Activated T-helper 9 cell treated with anti-CD3 and anti-CD28 coated beads, Interleukin-2, amount 50 U/mL, for 16 hours (primary cell): ENCODE results near the gene KIAA1328.
"Not testable (repeated sequence)": the region's sequence is repeated elsewhere in the genome, so short reads cannot be mapped to it uniquely, and the experiment has no call there.

Experiments
- DNase-seq: peaks from one replicate; pipeline ENCODE4 v3.0.0-alpha.2; 2020; ENCODE audit warnings: low read depth

The KIAA1328 gene

DNA sequence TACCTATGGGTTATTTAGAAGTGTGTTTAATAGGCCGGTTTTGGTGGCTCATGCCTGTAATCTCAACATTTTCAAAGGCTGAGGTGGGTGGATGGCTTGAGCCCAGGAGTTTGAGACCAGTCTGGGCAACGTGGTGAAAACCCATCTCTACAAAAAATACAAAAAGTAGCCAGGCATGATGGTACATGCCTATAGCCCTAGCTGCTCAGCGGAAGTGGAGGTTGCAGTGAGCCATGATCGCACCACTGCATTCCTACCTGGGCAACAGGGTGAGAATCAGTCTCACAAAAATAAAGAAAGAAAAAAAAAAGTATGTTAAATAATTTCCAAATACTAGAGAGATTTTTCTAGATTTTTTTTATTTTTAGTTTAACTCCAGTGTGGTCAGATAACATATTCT lies 316.0 kb downstream of the KIAA1328 start:
- no peak for DNase-seq

DNA sequence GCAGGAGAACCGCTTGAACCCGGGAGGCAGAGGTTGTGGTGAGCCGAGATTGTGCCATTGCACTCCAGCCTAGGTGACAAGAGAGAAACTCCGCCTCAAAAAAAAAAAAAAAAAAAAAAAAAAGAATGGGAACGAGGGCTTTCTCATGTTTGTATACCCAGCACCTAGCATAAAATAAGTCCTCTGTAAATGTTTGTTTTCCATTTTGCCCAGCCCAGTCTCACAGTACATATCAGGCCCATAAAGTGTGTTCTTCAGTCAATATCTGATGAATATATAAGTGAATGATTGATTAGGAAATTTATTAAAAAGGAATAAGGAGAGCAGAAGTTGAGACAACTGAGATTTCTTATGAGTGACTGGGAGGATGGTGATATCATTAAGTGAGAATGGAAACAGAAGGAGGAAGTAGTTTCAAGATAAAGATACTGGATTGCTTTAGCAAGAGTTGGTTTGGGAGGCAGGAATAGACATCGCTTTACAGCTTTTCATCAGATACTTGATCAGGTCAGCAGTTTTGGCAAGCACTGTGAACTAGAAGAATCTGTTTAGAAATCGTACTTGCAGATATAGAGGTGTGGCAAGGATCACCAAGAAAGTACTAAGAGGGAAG lies 327.5 kb downstream of the KIAA1328 start:
- no peak for DNase-seq

DNA sequence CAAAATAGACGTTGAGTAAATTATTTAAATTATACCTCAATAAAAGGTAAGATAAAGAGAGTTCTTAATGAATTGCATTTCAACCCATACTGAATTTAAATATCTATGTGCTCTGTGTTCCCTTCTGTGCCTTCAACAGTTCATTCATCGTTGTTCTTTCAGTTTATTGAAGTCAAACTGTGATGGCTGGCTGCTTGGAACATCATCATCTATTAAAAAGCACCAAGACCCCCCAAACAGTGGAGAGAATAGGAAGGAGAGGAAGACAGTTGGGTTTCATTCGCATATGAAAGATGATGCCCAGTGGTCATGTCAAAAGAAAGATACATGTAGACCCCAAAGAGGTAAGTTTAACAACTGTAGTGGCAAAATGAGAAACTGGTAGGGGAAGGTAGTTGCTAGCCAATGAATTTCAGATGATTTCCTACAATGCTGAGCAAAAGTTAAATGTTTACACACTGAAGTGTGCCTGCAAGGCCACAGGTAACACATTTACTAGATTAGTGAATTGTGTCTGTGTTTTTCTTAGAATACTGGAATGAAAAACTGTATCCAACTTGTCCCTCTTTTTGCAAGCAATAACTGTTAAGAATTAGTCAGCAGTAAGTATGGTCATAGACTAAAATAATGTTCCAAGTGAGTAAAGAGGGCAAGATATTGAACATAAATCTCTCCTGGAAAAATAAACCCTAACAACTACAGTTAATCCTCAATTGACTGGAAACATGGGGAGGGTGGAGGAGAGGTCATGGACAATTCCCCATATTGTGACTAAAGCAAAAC lies 331.3 kb downstream of the KIAA1328 start:
- DNase-seq: no peak

DNA sequence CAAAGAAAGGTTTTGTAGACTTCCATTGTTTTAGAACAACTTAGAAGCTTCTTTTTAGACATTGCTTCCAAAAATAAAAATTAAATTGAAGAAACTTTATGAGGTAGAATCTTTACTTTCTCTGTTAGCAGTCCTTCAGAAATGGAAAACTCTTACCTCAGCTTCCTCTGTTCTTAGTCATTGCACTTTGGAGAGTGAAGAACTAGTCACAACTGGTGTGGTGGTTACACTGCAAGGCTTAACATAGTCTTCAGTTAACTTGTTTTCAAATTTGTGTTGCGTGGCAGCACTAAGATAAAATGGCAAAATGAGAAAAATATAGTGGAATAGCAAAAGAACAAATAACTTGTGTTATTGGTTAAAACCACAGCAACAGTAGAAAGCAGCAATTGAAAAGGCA lies 332.6 kb downstream of the KIAA1328 start:
- no peak for DNase-seq

DNA sequence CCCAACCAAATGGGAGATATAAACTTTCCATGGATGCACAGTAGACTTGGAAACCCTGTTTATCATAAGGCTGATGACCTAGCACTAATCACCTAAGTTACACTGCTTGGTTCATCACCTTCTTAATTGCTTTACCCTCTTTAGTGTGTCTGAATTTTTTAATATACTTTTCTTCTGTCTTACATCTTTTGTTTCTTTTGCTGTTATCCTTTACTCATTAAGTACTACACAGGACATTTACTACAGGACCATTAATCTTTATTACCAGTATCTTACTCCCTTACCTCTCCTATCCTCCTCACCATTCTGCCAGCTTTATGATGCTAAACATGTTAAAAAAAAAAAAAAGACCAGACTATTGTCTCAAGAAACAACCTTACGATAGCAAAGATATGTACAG lies 333.6 kb downstream of the KIAA1328 start:
- no peak for DNase-seq

DNA sequence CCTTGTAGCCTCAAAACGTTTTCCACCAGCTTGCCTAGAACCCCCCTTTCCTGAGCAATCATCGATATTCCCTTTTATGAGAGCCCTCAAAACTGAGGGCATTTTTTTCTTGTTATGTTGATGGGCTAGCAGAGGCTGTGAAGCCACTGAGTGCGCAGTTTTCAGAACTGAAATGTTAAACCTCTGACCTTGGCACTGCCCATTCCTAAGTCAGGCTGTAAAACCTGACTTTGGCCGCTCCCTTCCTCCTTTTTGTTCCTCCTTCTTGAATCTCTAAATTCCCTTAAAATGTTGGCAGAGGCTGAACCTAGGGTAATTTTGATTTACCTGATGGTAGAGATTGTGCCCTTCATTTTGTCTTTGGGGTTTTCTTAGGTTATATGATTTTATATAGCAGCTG lies 334.2 kb downstream of the KIAA1328 start:
- DNase-seq: no peak

DNA sequence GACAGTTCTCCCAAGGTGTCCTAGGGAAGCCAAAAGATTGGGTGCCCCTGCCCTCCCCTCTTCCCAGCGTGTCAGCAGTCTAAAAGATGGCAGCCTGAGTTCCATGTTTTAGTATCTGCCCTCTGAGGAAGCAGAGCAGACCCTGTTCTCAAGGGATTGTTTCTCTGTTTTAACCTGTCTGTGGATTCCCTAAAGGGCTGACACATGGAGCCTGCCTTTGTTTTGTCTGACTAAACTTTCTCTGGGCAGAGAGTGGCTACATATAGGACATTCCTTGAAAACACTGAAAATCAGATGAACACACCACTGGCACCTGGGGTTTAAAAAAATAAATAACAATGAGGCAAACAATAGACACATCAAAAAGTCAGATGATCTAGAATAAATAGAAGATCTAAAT lies 337.6 kb downstream of the KIAA1328 start:
- DNase-seq: no peak

DNA sequence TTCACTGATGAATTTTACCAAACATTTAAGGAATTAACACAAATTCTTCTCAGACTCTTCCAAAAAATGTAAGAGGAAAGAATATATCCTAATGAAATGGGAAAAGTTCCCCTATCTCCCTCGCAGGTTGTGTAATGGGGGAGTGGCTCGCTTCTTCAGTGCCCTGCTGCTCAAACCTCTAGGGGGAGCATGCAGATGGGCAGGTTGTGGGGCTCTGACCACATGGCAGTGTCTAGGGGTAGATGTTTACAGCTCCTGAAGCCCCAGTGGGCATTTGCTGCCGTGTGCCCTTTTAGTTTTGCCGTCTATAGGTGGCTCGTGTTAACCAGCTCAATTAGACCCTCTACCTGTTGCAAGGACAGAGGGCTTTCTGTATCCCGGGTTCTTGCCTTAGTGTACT lies 338.0 kb downstream of the KIAA1328 start:
- not testable (repeated sequence) for DNase-seq

DNA sequence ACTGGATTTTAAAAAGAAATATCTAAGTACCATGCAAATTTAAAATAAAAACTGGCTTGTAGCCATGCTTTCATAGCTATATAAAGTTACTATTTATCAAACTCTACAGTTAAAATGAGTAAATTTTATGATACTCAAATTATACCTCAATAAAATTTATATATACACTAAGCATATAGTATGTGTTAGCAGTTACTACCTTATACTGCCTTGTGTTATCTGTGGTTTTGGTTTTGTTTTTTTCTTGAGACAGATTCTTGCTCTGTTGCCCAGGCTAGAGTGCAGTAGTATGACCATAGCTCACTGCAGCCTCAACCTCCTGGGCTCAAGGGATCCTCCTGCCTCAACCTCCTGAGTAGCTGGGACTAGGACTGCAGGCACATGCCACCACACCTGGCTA lies 342.1 kb downstream of the KIAA1328 start:
- DNase-seq: no peak

DNA sequence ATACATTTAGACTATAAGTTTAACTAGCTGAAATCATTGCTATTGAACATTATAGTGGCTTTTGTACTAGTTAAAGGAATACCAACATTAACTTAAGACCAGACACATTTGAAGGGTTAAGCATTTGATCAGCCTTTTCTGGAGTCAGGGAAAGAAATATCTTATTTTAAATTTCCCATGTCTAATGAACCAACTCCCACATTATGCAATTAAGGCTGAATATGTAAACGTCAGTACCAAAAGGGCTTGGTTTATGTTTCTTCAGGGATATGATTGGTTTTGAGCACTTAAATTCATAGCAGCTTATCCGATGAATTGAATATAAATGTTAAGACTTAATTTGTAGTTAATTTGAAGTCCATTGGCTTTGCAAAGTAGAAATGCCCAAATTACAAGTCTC lies 344.5 kb downstream of the KIAA1328 start:
- no peak for DNase-seq

DNA sequence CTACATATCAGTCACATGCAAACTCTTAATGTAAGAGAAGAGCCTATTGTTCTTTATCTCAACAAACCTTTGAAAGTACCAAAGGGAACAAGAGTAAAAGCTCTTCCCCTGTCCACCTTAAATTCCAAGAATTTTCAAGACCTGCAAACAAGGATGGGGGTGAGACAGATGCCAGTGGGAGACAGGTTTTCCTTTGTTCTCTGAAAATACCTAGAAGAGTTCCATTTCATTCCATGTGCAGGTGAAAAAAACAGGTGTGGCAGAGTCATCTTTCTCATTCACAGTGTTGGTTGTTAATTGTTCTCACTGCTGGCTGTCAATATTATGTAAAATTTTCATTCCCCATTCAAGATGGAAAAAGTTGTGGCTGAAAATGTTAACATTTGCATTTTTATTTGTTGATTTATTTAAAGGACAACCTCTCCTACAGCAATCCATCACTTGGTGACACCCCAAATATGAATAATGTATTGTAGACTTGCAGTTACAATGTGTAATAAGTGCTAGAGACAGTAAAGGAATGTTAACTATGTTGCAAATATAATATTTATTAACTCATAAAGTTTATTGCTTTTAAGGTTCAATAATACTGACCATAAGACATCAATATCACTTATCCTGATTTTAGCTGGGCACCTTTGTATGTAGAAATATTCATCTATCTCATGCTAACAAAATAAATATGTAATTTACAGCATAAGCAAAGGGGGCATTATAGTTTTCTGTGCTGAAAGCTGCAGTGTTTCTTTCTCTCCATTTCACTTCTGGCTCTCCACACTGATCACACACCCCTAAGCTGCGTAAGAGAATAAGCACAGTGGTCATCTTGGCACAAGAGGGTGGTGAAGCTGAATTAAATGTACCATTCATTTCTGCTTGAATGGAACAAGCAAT lies 347.0 kb downstream of the KIAA1328 start:
- DNase-seq: no peak

DNA sequence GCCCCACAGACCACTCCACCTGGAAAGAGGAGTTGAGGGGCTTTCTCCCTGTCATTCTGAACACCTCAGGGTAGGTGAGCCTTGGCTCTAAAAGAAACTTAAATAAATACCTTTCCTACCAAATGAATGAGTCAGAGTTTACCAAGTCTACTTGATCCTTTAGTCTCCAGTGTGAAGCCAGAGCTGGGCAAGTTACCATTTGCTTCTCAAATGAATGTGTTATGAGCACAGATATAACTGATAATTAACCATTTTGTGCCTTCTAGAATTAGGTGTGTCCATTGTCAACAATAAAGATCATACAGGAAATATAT lies 347.7 kb downstream of the KIAA1328 start:
- no peak for DNase-seq

DNA sequence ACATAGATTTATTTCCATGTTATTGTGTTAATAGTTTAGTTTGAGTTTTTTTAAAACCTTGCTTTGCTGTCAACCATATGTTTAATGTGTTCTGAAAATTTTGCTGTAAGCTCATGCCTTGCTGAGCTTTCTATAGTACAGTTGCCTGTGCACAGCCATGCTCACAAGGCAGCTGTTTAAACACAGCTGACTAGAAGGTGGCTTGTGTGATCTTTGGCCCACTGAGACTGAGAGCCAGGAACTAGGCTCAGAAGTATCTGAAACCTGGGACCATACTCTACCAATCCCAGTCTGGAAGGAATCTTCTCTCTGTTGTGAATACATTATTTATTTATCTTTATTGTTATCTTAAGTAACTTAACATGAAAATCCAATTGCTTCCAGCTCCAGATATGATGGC lies 350.5 kb downstream of the KIAA1328 start:
- DNase-seq: no peak

DNA sequence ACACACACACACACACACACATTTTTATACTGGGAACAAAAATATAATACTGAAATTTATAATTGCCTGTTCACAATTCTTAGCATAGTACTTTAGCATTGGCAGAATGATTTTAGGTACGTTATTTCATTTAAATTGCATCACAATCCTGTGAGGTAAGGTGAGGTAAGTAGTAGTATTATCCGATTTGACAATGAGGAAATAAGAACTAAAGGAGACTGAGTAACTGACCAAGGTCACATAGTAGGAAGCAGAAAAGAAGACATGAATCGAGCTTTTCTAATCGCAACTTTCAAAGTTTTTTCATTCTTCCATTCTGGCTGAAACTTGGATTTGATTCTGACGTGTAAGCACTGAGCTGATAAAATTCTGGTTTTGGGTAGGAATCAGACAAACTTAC lies 351.2 kb downstream of the KIAA1328 start:
- no peak for DNase-seq

DNA sequence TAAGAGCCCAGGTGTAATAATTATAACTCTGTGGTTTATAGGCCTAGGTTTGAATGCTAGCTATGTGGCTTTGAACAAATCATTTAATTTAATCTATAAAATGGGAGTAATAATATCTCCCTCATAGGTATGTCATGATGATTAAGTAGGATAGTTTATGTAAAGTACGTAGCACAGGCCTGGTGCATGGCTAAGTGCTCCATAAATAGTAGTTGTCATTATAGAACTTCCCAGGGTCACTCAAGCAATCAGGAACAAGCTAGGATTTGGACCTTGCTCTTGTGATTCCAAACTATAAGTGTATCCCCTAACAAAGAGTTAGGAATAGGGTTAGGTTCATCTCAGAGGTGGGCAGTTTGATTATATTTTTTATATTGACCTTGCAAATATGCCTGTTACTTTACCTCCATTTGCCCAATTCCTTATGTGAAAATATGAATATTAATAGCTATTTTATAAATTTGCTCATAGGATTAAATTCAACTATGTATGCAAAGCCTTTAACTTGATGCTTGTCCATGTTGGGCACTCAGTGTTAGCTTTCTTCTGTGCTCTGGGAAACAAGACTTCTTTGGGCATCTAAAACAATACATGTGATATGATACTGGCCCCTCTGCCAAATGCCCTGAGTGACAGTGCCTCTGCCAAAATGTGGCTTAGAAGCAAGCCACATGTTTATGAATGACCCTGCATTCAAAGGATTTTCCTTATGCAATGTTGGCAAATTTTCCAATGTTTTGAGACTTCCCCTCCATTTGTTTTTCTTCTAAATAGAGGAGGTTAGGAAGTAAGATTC lies 353.6 kb downstream of the KIAA1328 start:
- no peak for DNase-seq

DNA sequence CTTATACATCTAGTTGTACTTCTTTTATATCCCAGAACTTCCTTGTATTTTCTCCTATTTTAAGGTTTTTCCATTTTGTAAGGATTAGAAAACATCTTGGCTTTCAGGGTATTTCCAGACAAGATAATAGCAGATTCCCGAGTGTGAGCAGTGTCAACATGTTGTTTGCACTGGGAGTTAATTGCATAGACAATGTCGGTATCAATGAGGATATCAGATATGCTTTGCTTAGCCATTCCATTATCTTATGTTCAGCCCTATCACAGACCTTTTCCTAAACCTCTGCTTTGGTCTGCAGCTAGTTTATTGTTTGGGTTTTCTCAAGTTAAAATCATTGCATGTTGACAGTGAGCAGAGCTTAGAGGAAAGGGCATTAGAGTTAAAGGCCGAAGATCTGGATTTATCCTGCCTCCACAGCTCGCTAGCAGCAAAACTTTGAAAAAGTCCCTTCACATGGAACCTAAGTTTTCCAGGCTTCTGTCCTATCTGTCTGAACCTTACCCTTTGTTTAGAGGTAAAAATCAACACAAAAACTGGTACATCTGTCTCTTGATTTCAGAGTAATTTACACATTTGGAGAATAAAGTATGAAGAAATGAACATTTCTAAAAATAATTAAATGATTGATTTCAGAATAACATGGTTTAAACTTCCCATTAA lies 355.4 kb downstream of the KIAA1328 start:
- no peak for DNase-seq

DNA sequence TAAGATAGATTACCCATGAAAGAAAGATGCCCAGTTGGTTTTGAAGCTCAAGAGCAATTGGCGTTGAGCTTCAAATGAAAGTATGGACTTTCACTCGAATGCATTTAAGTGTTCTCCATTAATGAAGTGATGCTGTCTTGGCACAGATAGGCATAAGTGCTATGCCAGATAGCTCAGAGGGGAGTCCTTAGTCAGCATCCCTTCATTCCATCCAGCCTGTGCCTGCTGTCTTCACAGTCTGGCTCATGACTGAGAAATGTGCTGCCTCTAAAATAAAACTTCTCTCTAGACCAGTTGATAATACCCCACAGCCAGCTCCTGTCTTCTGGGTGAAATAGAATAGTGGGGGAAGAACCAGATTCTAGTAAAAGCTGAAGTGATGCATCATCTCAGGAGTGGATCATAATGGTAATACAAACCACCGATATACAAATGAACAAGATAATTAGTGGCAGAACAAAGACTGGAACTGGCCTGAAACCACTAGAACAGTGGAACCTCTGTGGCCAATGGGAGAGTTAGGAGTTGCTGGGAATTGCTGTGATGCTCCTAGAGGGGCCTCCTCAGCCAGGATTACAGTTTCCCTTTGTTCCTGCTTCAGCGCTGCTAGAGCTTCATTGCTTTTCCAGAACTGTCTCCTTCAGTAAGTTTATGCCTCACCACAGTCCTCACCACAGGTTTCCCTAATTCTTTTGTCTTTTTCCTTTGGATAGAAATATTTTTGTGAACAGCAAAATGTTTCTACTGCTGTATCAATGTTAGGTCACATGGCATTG lies 359.3 kb downstream of the KIAA1328 start:
- DNase-seq: no peak

DNA sequence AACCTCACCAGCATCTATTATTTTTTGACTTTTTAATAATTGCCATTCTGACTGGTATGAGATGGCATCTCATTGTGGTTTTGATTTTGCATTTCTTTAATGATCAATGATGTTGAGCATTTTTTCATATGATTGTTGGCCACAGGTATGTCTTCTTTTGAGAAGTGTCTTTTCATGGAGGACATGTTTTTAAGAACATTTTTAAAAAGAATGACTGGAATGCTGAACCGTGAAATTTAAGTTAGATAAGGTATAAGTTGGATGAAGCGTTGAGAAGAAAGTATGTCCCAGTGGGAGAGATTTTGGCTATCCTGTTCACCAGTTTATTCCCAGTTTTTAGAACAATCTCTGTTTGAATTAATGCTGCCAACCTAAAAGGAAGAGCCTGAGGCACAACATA lies 370.8 kb downstream of the KIAA1328 start:
- DNase-seq: no peak

DNA sequence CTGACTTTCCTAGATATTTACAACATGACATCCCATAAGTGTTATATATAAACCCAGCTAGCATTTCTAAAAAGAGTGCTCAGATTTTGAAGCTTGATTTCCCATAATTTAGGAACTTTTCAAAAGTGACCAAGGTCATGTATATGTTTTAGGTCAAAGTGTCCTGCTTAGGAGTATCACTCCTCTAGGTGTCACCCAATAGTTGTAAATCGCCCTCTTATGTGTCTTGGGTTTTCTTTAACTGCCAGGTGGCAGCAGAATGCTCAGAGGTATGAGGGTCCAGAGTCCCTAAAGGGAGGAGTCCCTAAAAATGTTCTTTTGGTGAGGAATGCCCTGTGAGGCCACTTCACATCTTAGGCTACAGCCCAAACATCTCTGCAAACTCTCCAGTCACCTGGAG lies 378.4 kb downstream of the KIAA1328 start:
- no peak for DNase-seq

DNA sequence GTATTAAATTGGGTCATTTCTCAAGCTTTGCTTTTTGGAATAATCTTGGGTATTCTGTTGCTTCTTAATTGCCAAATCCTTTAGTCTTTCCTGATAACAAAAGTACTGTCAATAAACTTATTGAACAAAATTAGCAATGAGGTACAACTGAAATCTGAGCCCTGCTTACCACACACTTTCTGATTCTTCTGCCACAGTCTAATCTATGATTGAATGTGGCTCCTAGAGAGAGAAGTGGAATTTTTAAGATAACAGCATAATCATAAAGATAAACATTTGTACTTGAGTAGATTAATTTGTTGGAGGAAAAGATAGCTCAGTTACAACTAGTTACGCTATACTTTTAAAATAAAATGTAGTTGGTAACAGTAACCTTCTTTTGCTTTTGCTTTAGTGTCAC lies 381.9 kb downstream of the KIAA1328 start:
- DNase-seq: no peak

DNA sequence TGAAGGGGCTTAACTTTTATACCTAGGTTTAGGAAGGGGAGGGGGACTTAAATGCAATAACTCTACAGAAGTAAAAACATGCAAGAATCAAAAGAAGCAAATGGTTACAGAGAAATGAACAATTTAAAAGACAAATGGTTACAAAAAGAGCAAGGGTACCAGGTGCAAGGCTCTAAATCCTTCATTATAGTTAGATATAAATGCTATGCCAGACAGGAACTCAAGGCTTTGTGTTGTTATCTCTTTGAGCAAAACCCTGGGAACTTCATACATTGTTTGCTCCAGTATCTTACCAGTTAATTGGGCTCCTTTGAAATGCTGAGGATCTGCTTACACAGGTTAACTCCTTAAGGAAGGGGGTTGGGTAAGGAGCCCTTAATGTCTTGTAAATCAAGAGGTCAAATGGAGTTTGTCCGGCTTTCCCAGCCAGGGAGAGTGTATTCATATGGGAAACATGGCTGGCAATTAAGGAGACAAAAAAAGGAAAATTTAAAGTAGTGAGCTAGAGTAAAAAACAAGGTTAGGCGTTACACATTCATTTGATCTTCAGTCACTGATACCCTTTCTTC lies 389.2 kb downstream of the KIAA1328 start:
- no peak for DNase-seq
